NCI-H1694 (cell line): ENCODE data around the gene ETV7.
"Not testable (repeated sequence)": the region's sequence is repeated elsewhere in the genome, so short reads cannot be mapped to it uniquely, and the experiment has no call there.

Source experiments
- DNase-seq: peaks from one replicate; lab custom pipeline; 2025; lab: John Stamatoyannopoulos, UW

ETV7 gene

GRCh38 chr6:36340306-36340617 is 47.2 kb downstream of the ETV7 start:
- DNase-seq = no peak

GRCh38 chr6:36339146-36339545 is 48.3 kb downstream of the ETV7 start:
- no peak for DNase-seq

- not testable (repeated sequence) for DNase-seq
Measured at GRCh38 chr6:36338223-36338622, 49.2 kb downstream of the ETV7 start.

- DNase-seq = no peak
Measured at GRCh38 chr6:36337814-36338213, 49.7 kb downstream of the ETV7 start.

GRCh38 chr6:36336779-36337241 is 50.7 kb downstream of the ETV7 start, which contains the start of gene BNIP5:
BNIP5 (minus strand) TSS chr6:36336888; CDS start chr6:36330690, 6,198 bp downstream.
- DNase-seq = no peak

- no peak for DNase-seq
Measured at GRCh38 chr6:36336208-36336710, 51.2 kb downstream of the ETV7 start.

- no peak for DNase-seq
Measured at GRCh38 chr6:36335465-36336207, 51.8 kb downstream of the ETV7 start.

- no peak for DNase-seq
Measured at GRCh38 chr6:36334832-36335459, 52.5 kb downstream of the ETV7 start.

GRCh38 chr6:36333931-36334725 is 53.3 kb downstream of the ETV7 start:
- no peak for DNase-seq

GRCh38 chr6:36333171-36333895 is 54.1 kb downstream of the ETV7 start:
- DNase-seq = no peak

GRCh38 chr6:36331381-36331780 is 56.1 kb downstream of the ETV7 start:
- DNase-seq = no peak

GRCh38 chr6:36330366-36330765 is 57.1 kb downstream of the ETV7 start:
- DNase-seq = no peak

- DNase-seq = no peak
Measured at GRCh38 chr6:36329798-36330291, 57.6 kb downstream of the ETV7 start.

GRCh38 chr6:36328600-36328999 is 58.9 kb downstream of the ETV7 start:
- DNase-seq = no peak

- no peak for DNase-seq
Measured at GRCh38 chr6:36327919-36328236, 59.6 kb downstream of the ETV7 start.

GRCh38 chr6:36327226-36327918 is 60.1 kb downstream of the ETV7 start:
- DNase-seq = no peak

- no peak for DNase-seq
Measured at GRCh38 chr6:36326356-36326995, 61.0 kb downstream of the ETV7 start.

GRCh38 chr6:36324715-36325114 is 62.8 kb downstream of the ETV7 start:
- no peak for DNase-seq

- no peak for DNase-seq
Measured at GRCh38 chr6:36324191-36324590, 63.3 kb downstream of the ETV7 start.

- no peak for DNase-seq
Measured at GRCh38 chr6:36323062-36323461, 64.4 kb downstream of the ETV7 start.

- DNase-seq = no peak
Measured at GRCh38 chr6:36322591-36322990, 64.9 kb downstream of the ETV7 start.
